HG02678 (cell line): Measurements from ENCODE around the gene TTC39B.
"Not testable (repeated sequence)": the region's sequence is repeated elsewhere in the genome, so short reads cannot be mapped to it uniquely, and the experiment has no call there.

Source experiments
- ATAC-seq: cut with Tn5 transposase; IDR thresholded peaks from one replicate; pipeline ENCODE4 v1.9.1; 2021; ENCODE audit warnings: mild to moderate bottlenecking, moderate library complexity; ENCODE audit not compliant: unreplicated experiment

TTC39B gene

GRCh38 chr9:15306757-15307522, at the start of gene TTC39B:
Gene TTC39B, minus strand, starts transcription at chr9:15307216. Its CDS starts 91 bp downstream, at chr9:15307125.
- ATAC-seq = peak; percentile 96

- no peak for ATAC-seq
Measured at GRCh38 chr9:15355669-15356068, 48.7 kb upstream of the TTC39B start.

GRCh38 chr9:15354713-15355112, 47.7 kb upstream of the TTC39B start:
- ATAC-seq = no peak

GRCh38 chr9:15353892-15354291, 46.9 kb upstream of the TTC39B start:
- ATAC-seq = no peak

GRCh38 chr9:15352306-15352705, 45.3 kb upstream of the TTC39B start:
- ATAC-seq = no peak

GRCh38 chr9:15349892-15350761, 43.1 kb upstream of the TTC39B start:
- no peak for ATAC-seq

GRCh38 chr9:15346837-15347236, 39.8 kb upstream of the TTC39B start:
- no peak for ATAC-seq

- ATAC-seq = no peak
Measured at GRCh38 chr9:15344191-15344590, 37.2 kb upstream of the TTC39B start.

- ATAC-seq = no peak
Measured at GRCh38 chr9:15333376-15333881, 26.4 kb upstream of the TTC39B start.

- no peak for ATAC-seq
Measured at GRCh38 chr9:15332939-15333338, 25.9 kb upstream of the TTC39B start.

- ATAC-seq = no peak
Measured at GRCh38 chr9:15329539-15330109, 22.6 kb upstream of the TTC39B start.

- ATAC-seq = no peak
Measured at GRCh38 chr9:15328946-15329345, 21.9 kb upstream of the TTC39B start.

- ATAC-seq = not testable (repeated sequence)
Measured at GRCh38 chr9:15322695-15323094, 15.7 kb upstream of the TTC39B start.

GRCh38 chr9:15319661-15320060, 12.6 kb upstream of the TTC39B start:
- not testable (repeated sequence) for ATAC-seq

- no peak for ATAC-seq
Measured at GRCh38 chr9:15317836-15318235, 10.8 kb upstream of the TTC39B start.

- no peak for ATAC-seq
Measured at GRCh38 chr9:15311607-15312006, 4.6 kb upstream of the TTC39B start.

GRCh38 chr9:15310107-15310850, 3.3 kb upstream of the TTC39B start:
- no peak for ATAC-seq

GRCh38 chr9:15308511-15308910, 1.5 kb upstream of the TTC39B start:
- no peak for ATAC-seq

- ATAC-seq = peak; percentile 31
Measured at GRCh38 chr9:15307523-15307841, 466 bp upstream of the TTC39B start.

GRCh38 chr9:15306068-15306756, 804 bp downstream of the TTC39B start:
- ATAC-seq = peak; percentile 18
